Mucosa of gallbladder (tissue), 1 donor: ENCODE measurements around the gene CNOT9. TPM values are rescaled to one million over a fixed set of nuclear protein-coding genes. Genes with fewer than 3 reads are reported as not detected.

Experiments
- DNase-seq: peaks from one replicate; pipeline ENCODE4 v3.0.0-alpha.2; 2020; ENCODE audit warnings: low spot score
- total RNA-seq: library from RNA; stranded (reverse); gene quantifications from one replicate; pipeline ENCODE4 v1.2.1, GENCODE V29; 2021
- donor health status: DM: no; HTN: no; CAD: no.

Gene CNOT9
- total RNA-seq, 1 donor from 2014 or later, result 27.6 TPM

GRCh38 chr2:218577482-218578220 is 9.0 kb downstream of the CNOT9 start:
- no peak for DNase-seq

GRCh38 chr2:218578272-218578877 is 9.7 kb downstream of the CNOT9 start:
- DNase-seq, result no peak

GRCh38 chr2:218582076-218582475 is 13.4 kb downstream of the CNOT9 start:
- DNase-seq, result no peak

- DNase-seq, result no peak
These were observed 15.6 kb downstream of the CNOT9 start for GRCh38 chr2:218583983-218584850.

- DNase-seq, result no peak
These were observed 16.9 kb downstream of the CNOT9 start for GRCh38 chr2:218585541-218585940.

GRCh38 chr2:218605432-218605831 is 36.8 kb downstream of the CNOT9 start:
- DNase-seq, result peak; percentile 20

- no peak for DNase-seq
These were observed 38.9 kb downstream of the CNOT9 start, which contains the start of gene PLCD4 for GRCh38 chr2:218607436-218608115. Gene PLCD4, plus strand, starts transcription at chr2:218607899. Its CDS starts 7,841 bp downstream, at chr2:218615740.

- DNase-seq, result no peak
These were observed 47.3 kb downstream of the CNOT9 start for GRCh38 chr2:218615868-218616315.

- DNase-seq, result no peak
These were observed 49.6 kb downstream of the CNOT9 start for GRCh38 chr2:218618102-218618860.

GRCh38 chr2:218621007-218621406 is 52.4 kb downstream of the CNOT9 start:
- DNase-seq, result no peak

- DNase-seq, result no peak
These were observed 54.1 kb downstream of the CNOT9 start for GRCh38 chr2:218622606-218623365.

- no peak for DNase-seq
These were observed 54.7 kb downstream of the CNOT9 start for GRCh38 chr2:218623366-218623705.

- no peak for DNase-seq
These were observed 57.7 kb downstream of the CNOT9 start for GRCh38 chr2:218626369-218626768.

- DNase-seq, result no peak
These were observed 59.3 kb downstream of the CNOT9 start for GRCh38 chr2:218627939-218628338.

GRCh38 chr2:218631837-218632236 is 63.2 kb downstream of the CNOT9 start:
- DNase-seq, result no peak

- DNase-seq, result no peak
These were observed 67.1 kb downstream of the CNOT9 start for GRCh38 chr2:218635719-218636118.

- DNase-seq, result no peak
These were observed 69.7 kb downstream of the CNOT9 start for GRCh38 chr2:218638372-218638771.

GRCh38 chr2:218642121-218642656 is 73.5 kb downstream of the CNOT9 start:
- DNase-seq, result no peak

- no peak for DNase-seq
These were observed 74.1 kb downstream of the CNOT9 start for GRCh38 chr2:218642786-218643185.

GRCh38 chr2:218643751-218644310 is 75.2 kb downstream of the CNOT9 start:
- DNase-seq, result no peak
